ENCODE data around the gene TRIM34. TPM values are rescaled to one million over a fixed set of nuclear protein-coding genes. Genes with fewer than 3 reads are reported as not detected.

Gene TRIM34
- total RNA-seq (1 to 10 TPM; 6.5 to 7.6 TPM), polyA plus RNA-seq (ENCODE audit: insufficient read depth, low read depth, low replicate concordance) (6.5 TPM)
- long read RNA-seq, donor 1, transcript TRIM34-201 (8 exons, 2,311 nt) = major isoform, 5 of 5 reads
- long read RNA-seq, donor 1, partial matches to known transcripts = 0 of 5 reads
- long read RNA-seq, donor 1, other reads (novel, unspliced or antisense) = 0 of 5 reads
- long read RNA-seq, donor 2, partial matches to known transcripts = 0 of 2 reads
- long read RNA-seq, donor 2, other reads (novel, unspliced or antisense) = 0 of 2 reads

- H3K27me3 ChIP-seq = no peaks in the 10 kb centered on the region
- TF ChIP-seq, protein P1, sequence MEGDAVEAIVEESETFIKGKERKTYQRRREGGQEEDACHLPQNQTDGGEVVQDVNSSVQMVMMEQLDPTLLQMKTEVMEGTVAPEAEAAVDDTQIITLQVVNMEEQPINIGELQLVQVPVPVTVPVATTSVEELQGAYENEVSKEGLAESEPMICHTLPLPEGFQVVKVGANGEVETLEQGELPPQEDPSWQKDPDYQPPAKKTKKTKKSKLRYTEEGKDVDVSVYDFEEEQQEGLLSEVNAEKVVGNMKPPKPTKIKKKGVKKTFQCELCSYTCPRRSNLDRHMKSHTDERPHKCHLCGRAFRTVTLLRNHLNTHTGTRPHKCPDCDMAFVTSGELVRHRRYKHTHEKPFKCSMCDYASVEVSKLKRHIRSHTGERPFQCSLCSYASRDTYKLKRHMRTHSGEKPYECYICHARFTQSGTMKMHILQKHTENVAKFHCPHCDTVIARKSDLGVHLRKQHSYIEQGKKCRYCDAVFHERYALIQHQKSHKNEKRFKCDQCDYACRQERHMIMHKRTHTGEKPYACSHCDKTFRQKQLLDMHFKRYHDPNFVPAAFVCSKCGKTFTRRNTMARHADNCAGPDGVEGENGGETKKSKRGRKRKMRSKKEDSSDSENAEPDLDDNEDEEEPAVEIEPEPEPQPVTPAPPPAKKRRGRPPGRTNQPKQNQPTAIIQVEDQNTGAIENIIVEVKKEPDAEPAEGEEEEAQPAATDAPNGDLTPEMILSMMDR (IDR thresholded peaks at IDR 0.05) = no peak
- TF ChIP-seq POLR2A (IDR thresholded peaks at IDR 0.05) = no peak
- peak; percentile 89 for DNase-seq
- H3K9me3 ChIP-seq = no peaks in the 10 kb centered on the region
- peak within 1 kb of the TSS; percentile 69 to 75 for H3K27ac ChIP-seq
- no peaks in the 10 kb centered on the region for H3K36me3 ChIP-seq (ENCODE audit: low read depth, missing control alignments)
- intact Hi-C loops (cut with DNase I; ENCODE audit: low total_unique reads) = no loop called here
- H3K4me3 ChIP-seq = peak within 1 kb of the TSS; percentile 44 to 69
- peaks cover 10% of the 10 kb centered on the region for H3K4me1 ChIP-seq
- WGBS, 2 donors = 24% methylated on average over 7 of the region's 7 CpGs
Observed at GRCh38 chr11:5624489-5625279, at the start of gene TRIM34. TSS of gene TRIM34 (plus strand) at chr11:5625001. CDS start at chr11:5632332, 7,331 bp downstream.

- Histone ChIP-seq H3K27me3 (no peaks in the 10 kb centered on the region), H3K27ac (no peak overlapping the region), H3K4me3 (no peak overlapping the region), H3K9me3 (no peaks in the 10 kb centered on the region), H3K36me3 (ENCODE audit: low read depth, missing control alignments) (no peaks in the 10 kb centered on the region), H3K4me1 (no peaks in the 10 kb centered on the region)
- intact Hi-C loops (cut with DNase I; ENCODE audit: low total_unique reads) = no loop called here
- TF ChIP-seq, protein P1 (IDR thresholded peaks at IDR 0.05) = no peak
- no peak for TF ChIP-seq POLR2A (IDR thresholded peaks at IDR 0.05)
- WGBS, 2 donors = 61 to 68% methylated on average over 4 of the region's 4 CpGs
- no peak for DNase-seq
Observed at GRCh38 chr11:5575152-5575551, 49.6 kb upstream of the TRIM34 start.

DNA sequence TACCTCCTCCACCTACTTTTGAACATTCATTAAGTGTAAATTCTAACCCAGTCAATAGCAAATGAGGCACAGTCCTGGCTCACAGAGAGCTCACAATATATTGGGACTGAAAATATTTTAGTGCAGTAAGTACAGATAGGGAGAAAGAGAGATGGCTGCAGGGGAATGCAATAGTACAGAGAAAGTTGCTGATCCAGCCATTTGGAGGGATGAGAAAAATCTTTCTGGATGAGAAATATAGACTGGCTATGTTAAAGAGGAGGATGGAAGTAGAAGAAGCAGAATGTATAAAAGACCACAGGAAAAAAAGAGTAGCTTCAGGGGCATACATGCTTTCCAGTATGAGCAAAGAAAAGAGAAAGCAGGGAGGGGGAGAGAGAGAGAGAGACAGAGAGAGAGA lies 47.7 kb upstream of the TRIM34 start:
- H3K9me3 ChIP-seq = no peaks in the 10 kb centered on the region
- H3K27me3 ChIP-seq = no peaks in the 10 kb centered on the region
- no peaks in the 10 kb centered on the region for H3K4me1 ChIP-seq
- H3K27ac ChIP-seq = no peak overlapping the region
- no peak overlapping the region for H3K4me3 ChIP-seq
- DNase-seq = no peak
- intact Hi-C loops (cut with DNase I; ENCODE audit: low total_unique reads) = no loop called here
- no peak for TF ChIP-seq POLR2A (IDR thresholded peaks at IDR 0.05)
- TF ChIP-seq, protein P1 (IDR thresholded peaks at IDR 0.05) = no peak
- H3K36me3 ChIP-seq (ENCODE audit: low read depth, missing control alignments) = no peaks in the 10 kb centered on the region

DNA sequence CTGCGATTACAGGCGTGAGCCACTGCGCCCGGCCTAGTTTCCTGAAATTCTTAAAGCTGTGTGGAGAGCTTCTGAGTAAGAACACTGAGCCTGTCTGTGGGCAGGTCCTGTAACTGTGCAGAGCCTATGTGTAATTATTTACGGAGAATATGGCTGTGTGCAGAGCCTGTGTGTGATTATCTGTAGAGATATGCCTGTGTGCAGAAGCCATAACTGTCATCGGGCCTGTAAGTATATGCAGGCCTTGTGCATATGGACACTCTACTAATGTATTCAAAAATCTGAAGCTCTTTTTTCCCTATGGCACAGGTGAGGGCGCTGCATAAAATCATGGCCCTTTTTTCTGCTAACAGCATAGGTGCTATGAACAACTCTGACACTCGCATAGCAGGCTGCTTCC lies 44.2 kb upstream of the TRIM34 start, which contains the start of gene OR52B6:
OR52B6 (plus strand) TSS at position 301 of the 400 bp plus-strand sequence; CDS start at position 301, 0 bp downstream.
- 84 to 93% methylated on average over 5 to 8 of the region's 8 CpGs for WGBS, 2 donors
- Histone ChIP-seq H3K4me3 (no peak within 1 kb of the TSS), H3K27me3 (no peaks in the 10 kb centered on the region), H3K9me3 (no peaks in the 10 kb centered on the region), H3K36me3 (ENCODE audit: low read depth, missing control alignments) (no peaks in the 10 kb centered on the region), H3K4me1 (no peaks in the 10 kb centered on the region), H3K27ac (no peak within 1 kb of the TSS)
- intact Hi-C loops (cut with DNase I; ENCODE audit: low total_unique reads) = no loop called here
- DNase-seq = no peak
- TF ChIP-seq, protein P1 (IDR thresholded peaks at IDR 0.05) = no peak
- no peak for TF ChIP-seq POLR2A (IDR thresholded peaks at IDR 0.05)

All from testis (tissue), 5 donors.